HepG2 (cell line): ENCODE measurements around the gene ALB. TPM values are rescaled to one million over a fixed set of nuclear protein-coding genes. Genes with fewer than 3 reads are reported as not detected.

Experiments
- ESRRA ChIP-seq: sonication (generic); formaldehyde crosslinking; IDR thresholded peaks from 2 replicates; pipeline ENCODE4 v1.5.1; 2020; ENCODE audit warnings: mild to moderate bottlenecking, low read depth, missing genetic modification reagents
- ETV6 ChIP-seq: sonication (generic); formaldehyde crosslinking; conservative IDR thresholded peaks from 2 replicates; pipeline ENCODE4 v1.4.0; 2020; ENCODE audit warnings: missing genetic modification reagents
- HNF4A ChIP-seq: sonication (generic); formaldehyde crosslinking; IDR thresholded peaks from 2 replicates; pipeline ENCODE4 v1.4.0; 2020; ENCODE audit warnings: missing genetic modification reagents
- HNRNPL ChIP-seq: fragments of 200-400 bp; formaldehyde crosslinking; IDR thresholded peaks from 2 replicates; pipeline ENCODE4 v1.6.1; 2017; ENCODE audit warnings: mild to moderate bottlenecking, low read depth, low read length
- KDM3A ChIP-seq: IDR thresholded peaks from 2 replicates; pipeline ENCODE4 v1.6.1; 2018; ENCODE audit warnings: low read depth, missing compliant biosample characterization
- LCORL ChIP-seq, 2 experiments: fragments of 450-650 bp in 1 of 2; sonication (generic) in 1 of 2; formaldehyde crosslinking in 1 of 2; IDR thresholded peaks; 2 replicates each; pipeline versions ENCODE4 v1.5.0 to v1.6.1; 2017 to 2020; ENCODE audit warnings: antibody characterized with exemption in 1 of 2, missing genetic modification reagents in 1 of 2
- MLLT10 ChIP-seq: sonication (generic); formaldehyde crosslinking; IDR thresholded peaks from 2 replicates; pipeline ENCODE4 v1.4.0; 2020; ENCODE audit warnings: missing genetic modification reagents
- MXD4 ChIP-seq: IDR thresholded peaks from 2 replicates; pipeline ENCODE4 v1.6.1; 2016; ENCODE audit warnings: mild to moderate bottlenecking, missing biosample characterization, missing genetic modification reagents
- NAIF1 ChIP-seq: sonication (generic); formaldehyde crosslinking; IDR thresholded peaks from 2 replicates; pipeline ENCODE4 v1.5.0; 2020; ENCODE audit warnings: mild to moderate bottlenecking, missing genetic modification reagents, borderline replicate concordance
- NFRKB ChIP-seq: fragments of 450-650 bp; IDR thresholded peaks from 2 replicates; pipeline ENCODE4 v1.6.1; 2017
- NR2C2 ChIP-seq: sonication (generic); formaldehyde crosslinking; IDR thresholded peaks from 2 replicates; pipeline ENCODE4 v1.4.0; 2020; ENCODE audit warnings: missing genetic modification reagents, mild to moderate bottlenecking, moderate library complexity, borderline replicate concordance
- SOX5 ChIP-seq: IDR thresholded peaks from 2 replicates; pipeline ENCODE4 v1.6.1; 2016; ENCODE audit warnings: borderline replicate concordance
- TAF15 ChIP-seq: fragments of 200-400 bp; formaldehyde crosslinking; IDR thresholded peaks from one replicate; pipeline ENCODE4 v1.6.1; 2018; ENCODE audit warnings: mild to moderate bottlenecking, low read depth, low read length; ENCODE audit not compliant: poor library complexity, severe bottlenecking
- ZFP91 ChIP-seq: sonication (generic); formaldehyde crosslinking; IDR thresholded peaks from 2 replicates; pipeline ENCODE4 v1.9.0; 2022; ENCODE audit warnings: missing genetic modification reagents, mild to moderate bottlenecking, borderline replicate concordance
- ZFY ChIP-seq: sonication (generic); formaldehyde crosslinking; IDR thresholded peaks from 2 replicates; pipeline ENCODE4 v1.4.0; 2020; ENCODE audit warnings: missing genetic modification reagents
- ZMYM3 ChIP-seq: sonication (generic); formaldehyde crosslinking; IDR thresholded peaks from 2 replicates; pipeline ENCODE4 v1.5.1; 2020; ENCODE audit warnings: mild to moderate bottlenecking, missing genetic modification reagents
- ZNF142 ChIP-seq: sonication (generic); formaldehyde crosslinking; IDR thresholded peaks from 2 replicates; pipeline ENCODE4 v1.4.0; 2020; ENCODE audit warnings: missing genetic modification reagents
- ZNF3 ChIP-seq: IDR thresholded peaks from 2 replicates; pipeline ENCODE4 v1.7.0; 2017; ENCODE audit warnings: inconsistent platforms
- ZNF503 ChIP-seq: sonication (generic); formaldehyde crosslinking; IDR thresholded peaks from 2 replicates; pipeline ENCODE4 v1.4.0; 2020; ENCODE audit warnings: missing genetic modification reagents
- ZNF709 ChIP-seq: sonication (generic); formaldehyde crosslinking; IDR thresholded peaks from 2 replicates; pipeline ENCODE4 v1.5.0; 2020; ENCODE audit warnings: mild to moderate bottlenecking, missing genetic modification reagents
- polyA plus RNA-seq, 8 experiments: library from polyadenylated mRNA; depleted of rRNA in 3 of 8; stranded (reverse) in 7 of 8; unstranded in 1 of 8; fragments of >200 nt; fragmentation: Illumina TruSeq in 4 of 8; extraction: Trizol in 4 of 8; gene quantifications; 2 replicates each; pipeline versions ENCODE4 v1.2.1 to v1.2.3, GENCODE V29; 2011 to 2016; ENCODE audit warnings: low read depth in 4 of 8, missing spikeins in 1 of 8, mixed read lengths in 1 of 8; ENCODE audit not compliant: insufficient read depth in 1 of 8
- total RNA-seq, 5 experiments: library from RNA; depleted of rRNA; stranded (reverse); fragments of >200 nt; fragmentation: Illumina TruSeq; extraction: Trizol; gene quantifications; 2 replicates each; pipeline ENCODE4 v1.2.3, GENCODE V29; 2016; ENCODE audit warnings: low read depth in 1 of 5
- TF ChIP-seq, protein P1 (sequence below): IDR thresholded peaks from 2 replicates; pipeline ENCODE4 v1.6.1; 2016

Gene ALB
- total and polyA plus RNA-seq, 2 of the 13 experiments (the other 11 are each of a cell fraction or from before 2014, with no cell fraction given), result 22,259 to 22,625 TPM

DNA sequence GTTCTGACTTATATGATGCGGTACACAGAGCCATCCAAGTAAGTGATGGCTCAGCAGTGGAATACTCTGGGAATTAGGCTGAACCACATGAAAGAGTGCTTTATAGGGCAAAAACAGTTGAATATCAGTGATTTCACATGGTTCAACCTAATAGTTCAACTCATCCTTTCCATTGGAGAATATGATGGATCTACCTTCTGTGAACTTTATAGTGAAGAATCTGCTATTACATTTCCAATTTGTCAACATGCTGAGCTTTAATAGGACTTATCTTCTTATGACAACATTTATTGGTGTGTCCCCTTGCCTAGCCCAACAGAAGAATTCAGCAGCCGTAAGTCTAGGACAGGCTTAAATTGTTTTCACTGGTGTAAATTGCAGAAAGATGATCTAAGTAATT lies 16.5 kb downstream of the ALB start (continued):
- peak; percentile 12; the same call in 1 of the 2 replicates for TF ChIP-seq ZNF503 (CRISPR knock-in tag)
- 0 out of 2 replicates have a peak, but pooled peaks have one; percentile 23 for TF ChIP-seq MXD4 (CRISPR knock-in tag)
- 0 out of 2 replicates have a peak, but pooled peaks have one; percentile 7 for TF ChIP-seq HNRNPL
- no peak for TF ChIP-seq ETV6 (CRISPR knock-in tag)
- no peak for TF ChIP-seq NR2C2
- TF ChIP-seq MLLT10 (CRISPR knock-in tag), result 0 out of 2 replicates have a peak, but pooled peaks have one; percentile 59
- 0 out of 2 replicates have a peak, but pooled peaks have one; percentile 20 for TF ChIP-seq ZNF142 (CRISPR knock-in tag)
- TF ChIP-seq NFRKB, result no peak
- no peak for TF ChIP-seq TAF15
- TF ChIP-seq KDM3A (CRISPR knock-in tag), result no peak
- TF ChIP-seq HNF4A (CRISPR knock-in tag), result no peak
- TF ChIP-seq ZNF709 (CRISPR knock-in tag), result no peak
- TF ChIP-seq ZNF3 (CRISPR knock-in tag), result no peak
- TF ChIP-seq, protein P1, sequence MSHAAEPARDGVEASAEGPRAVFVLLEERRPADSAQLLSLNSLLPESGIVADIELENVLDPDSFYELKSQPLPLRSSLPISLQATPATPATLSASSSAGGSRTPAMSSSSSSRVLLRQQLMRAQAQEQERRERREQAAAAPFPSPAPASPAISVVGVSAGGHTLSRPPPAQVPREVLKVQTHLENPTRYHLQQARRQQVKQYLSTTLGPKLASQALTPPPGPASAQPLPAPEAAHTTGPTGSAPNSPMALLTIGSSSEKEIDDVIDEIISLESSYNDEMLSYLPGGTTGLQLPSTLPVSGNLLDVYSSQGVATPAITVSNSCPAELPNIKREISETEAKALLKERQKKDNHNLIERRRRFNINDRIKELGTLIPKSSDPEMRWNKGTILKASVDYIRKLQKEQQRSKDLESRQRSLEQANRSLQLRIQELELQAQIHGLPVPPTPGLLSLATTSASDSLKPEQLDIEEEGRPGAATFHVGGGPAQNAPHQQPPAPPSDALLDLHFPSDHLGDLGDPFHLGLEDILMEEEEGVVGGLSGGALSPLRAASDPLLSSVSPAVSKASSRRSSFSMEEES (CRISPR knock-in tag), result no peak
- no peak for TF ChIP-seq ZFP91
- 0 out of 2 replicates have a peak, but pooled peaks have one; percentile 13 for TF ChIP-seq ZFY (CRISPR knock-in tag)
- no peak for TF ChIP-seq ESRRA (CRISPR knock-in tag)
- no peak for TF ChIP-seq LCORL (IDR thresholded peaks at IDR 0.05)
- TF ChIP-seq LCORL (CRISPR knock-in tag; IDR thresholded peaks at IDR 0.05), result no peak
- 0 out of 2 replicates have a peak, but pooled peaks have one; percentile 4 for TF ChIP-seq SOX5 (CRISPR knock-in tag)
- TF ChIP-seq NAIF1 (CRISPR knock-in tag), result no peak
- no peak for TF ChIP-seq ZMYM3 (CRISPR knock-in tag)
